IPS-NIHi7 (cell line): ENCODE measurements around the gene GUCY1A1.
A peak's percentile ranks its signal among the peaks of the same experiment; 100 is the strongest.

Experiments
- DNase-seq: peaks from one replicate; pipeline ENCODE4 v3.0.0; 2012; ENCODE audit warnings: mixed read lengths; ENCODE audit errors: extremely low spot score

The GUCY1A1 gene

GRCh38 chr4:155692361-155692760 lies 25.7 kb downstream of the GUCY1A1 start:
- DNase-seq = no peak

GRCh38 chr4:155693015-155693663 lies 26.5 kb downstream of the GUCY1A1 start:
- no peak for DNase-seq

- DNase-seq = no peak
These were observed 27.6 kb downstream of the GUCY1A1 start for GRCh38 chr4:155694100-155694785.

DNA sequence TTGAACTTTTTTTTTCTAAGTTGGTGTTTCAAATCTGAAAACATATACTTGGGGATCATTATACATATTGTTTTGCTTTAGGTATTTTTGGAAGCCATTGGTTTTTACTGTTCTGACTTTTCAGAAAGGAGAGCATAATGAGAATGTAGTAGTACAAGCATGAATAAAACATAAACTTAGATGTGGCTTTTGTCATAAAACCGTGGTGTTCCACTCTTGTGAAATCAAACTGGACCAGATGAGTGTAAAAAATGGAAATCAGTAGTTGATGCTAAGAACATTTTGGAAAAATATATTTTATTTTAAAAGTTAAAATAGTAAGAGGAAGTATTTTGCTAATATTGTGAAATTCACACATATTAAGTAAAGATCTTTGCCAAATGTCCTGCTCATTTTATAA lies 29.6 kb downstream of the GUCY1A1 start:
- no peak for DNase-seq

DNA sequence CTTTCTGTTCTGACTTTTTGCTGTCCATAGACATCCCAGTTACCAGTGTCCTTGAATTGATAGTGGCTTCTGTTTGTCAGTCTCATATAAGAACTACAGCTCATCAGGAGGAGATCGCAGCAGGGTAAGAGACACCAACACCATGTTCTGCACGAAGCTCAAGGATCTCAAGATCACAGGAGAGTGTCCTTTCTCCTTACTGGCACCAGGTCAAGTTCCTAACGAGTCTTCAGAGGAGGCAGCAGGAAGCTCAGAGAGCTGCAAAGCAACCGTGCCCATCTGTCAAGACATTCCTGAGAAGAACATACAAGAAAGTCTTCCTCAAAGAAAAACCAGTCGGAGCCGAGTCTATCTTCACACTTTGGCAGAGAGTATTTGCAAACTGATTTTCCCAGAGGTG lies 30.1 kb downstream of the GUCY1A1 start:
- DNase-seq = no peak

DNA sequence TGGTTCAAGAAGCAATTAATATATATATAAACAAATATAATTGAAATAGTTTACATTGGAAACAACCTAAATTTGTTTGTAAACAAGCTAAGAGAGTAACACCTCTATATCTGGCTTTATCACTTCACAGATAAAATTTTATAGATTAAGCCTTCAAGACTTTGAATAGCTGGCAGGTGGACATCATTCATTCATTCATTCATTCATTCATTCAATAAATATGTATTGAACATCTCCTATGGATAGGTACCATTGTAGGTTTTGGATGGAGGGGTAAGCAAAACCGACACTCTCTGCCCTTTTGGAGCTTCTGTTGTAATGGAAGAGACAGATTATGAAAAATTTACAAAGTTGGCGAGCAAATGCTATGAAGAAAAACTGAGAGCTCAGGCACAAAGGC lies 35.2 kb downstream of the GUCY1A1 start:
- no peak for DNase-seq

- no peak for DNase-seq
These were observed 37.0 kb downstream of the GUCY1A1 start for GRCh38 chr4:155703486-155704247.

GRCh38 chr4:155704841-155705404 lies 38.3 kb downstream of the GUCY1A1 start:
- DNase-seq = no peak

GRCh38 chr4:155705664-155706063 lies 39.0 kb downstream of the GUCY1A1 start:
- DNase-seq = peak; percentile 25

- DNase-seq = no peak
These were observed 39.5 kb downstream of the GUCY1A1 start for GRCh38 chr4:155706147-155706546.

GRCh38 chr4:155707251-155707650 lies 40.6 kb downstream of the GUCY1A1 start:
- no peak for DNase-seq

GRCh38 chr4:155708782-155709181 lies 42.1 kb downstream of the GUCY1A1 start:
- DNase-seq = no peak

- no peak for DNase-seq
These were observed 43.3 kb downstream of the GUCY1A1 start for GRCh38 chr4:155709918-155710317.

DNA sequence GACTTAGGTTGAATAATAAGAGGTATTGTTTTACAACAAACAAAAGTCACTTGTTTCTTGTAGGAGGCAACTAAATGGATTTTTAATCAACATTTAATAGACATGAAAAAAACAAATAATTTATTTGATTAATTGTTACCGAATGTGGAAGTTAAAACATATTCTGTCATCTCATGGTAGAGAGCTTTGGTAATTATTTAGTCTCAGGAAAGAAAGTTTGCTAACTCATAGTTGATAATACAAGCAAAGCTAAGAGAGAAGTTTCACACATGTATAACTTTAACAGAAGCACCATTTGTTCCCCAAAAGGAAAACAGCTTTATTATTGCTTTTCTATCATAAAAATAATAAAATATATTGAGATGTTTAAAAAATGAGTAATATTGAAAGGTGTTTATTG lies 44.9 kb downstream of the GUCY1A1 start:
- no peak for DNase-seq

DNA sequence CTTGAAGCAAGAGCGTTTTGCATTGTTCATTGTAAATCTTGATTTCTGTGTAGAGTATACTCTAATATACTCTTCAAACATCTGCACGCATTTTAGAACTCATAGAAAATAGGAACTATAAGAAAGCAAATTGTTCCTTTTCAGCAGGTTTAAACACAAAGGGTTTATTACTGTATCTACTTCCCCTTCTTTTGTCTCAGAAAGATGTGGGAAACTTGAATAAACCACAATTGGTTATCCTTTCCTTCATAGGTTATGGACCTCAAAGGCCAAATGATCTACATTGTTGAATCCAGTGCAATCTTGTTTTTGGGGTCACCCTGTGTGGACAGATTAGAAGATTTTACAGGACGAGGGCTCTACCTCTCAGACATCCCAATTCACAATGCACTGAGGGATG lies 46.2 kb downstream of the GUCY1A1 start:
- no peak for DNase-seq

- DNase-seq = no peak
These were observed 47.3 kb downstream of the GUCY1A1 start for GRCh38 chr4:155713911-155714310.

DNA sequence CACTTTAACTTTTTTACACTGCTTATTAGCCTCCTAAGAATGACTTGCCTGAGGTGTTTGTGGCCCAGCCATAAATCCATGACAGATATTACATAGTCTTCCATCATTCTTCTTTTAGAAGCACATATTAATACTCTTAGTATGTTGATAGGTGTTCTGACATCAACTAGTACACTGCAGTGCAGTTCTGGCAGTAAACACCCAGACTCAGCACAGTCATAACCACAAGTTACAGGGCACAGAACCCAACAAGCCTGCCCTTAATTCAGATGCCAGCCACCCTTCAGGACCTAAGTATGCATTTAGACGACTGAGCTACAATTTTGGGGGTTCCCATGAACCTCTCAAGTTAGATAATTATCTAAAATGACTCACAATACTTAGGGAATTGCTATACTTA lies 55.7 kb downstream of the GUCY1A1 start:
- DNase-seq = no peak

- no peak for DNase-seq
These were observed 56.3 kb downstream of the GUCY1A1 start for GRCh38 chr4:155722816-155723499.

- no peak for DNase-seq
These were observed 58.1 kb downstream of the GUCY1A1 start for GRCh38 chr4:155724731-155725130.

DNA sequence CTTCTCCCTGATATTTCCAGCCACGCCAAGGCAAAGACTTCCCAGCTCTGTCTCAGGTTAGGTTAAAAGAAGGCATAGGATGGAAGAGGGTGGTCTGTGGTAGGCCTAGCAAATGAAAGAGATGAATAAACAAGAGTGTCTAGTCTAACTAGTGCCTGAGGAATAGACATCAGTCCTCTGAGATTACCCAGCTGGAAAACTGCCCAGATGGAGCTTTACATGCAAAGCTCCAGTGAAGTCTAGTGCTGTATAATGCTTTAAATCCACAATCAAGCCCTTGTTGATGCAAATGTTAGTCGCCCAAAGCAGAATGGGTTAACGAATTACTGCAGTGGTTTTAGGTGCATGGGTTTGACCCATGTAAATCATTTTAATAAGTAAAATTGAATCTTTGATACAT lies 67.4 kb downstream of the GUCY1A1 start:
- no peak for DNase-seq

DNA sequence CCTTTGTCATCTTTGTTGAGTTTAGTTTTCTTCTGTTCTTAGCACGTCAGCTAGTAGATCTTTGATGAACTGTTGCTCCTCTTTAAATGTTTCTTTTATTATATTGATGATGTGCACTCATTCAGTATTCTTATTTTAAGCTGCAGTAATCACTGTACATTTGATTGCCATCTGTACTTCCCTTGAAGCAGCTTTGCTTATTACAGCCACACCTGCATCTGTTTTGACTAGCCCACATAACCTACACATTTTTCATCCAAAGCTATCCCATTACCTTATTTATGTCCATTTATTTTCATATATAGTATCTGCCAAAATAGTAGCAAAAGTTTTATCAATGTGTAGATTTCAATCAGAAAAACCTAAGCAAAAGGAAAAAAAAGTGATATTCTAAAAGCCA lies 68.3 kb downstream of the GUCY1A1 start:
- DNase-seq = no peak

DNA sequence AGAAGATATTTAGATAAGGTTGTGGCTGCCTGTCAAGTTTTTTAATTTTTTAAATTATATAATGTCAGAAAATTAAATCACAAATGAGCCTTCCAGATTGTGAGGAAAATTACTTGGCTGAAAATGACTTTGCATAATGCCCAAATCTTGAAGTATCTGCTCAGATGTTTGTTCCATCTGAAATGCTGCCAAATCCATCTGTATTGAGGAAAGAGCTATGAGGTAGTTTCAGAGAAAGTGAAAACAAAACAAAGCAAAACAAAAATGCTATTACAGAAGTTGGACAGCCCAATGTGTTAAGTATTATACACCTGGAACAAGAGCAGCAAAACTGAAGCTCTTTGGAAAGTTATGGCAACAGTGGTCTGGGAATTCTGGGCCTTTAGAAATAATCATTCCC lies 68.8 kb downstream of the GUCY1A1 start:
- DNase-seq = no peak
